ENCODE results near the gene CLASP2. TPM values are rescaled to one million over a fixed set of nuclear protein-coding genes. Genes with fewer than 3 reads are reported as not detected.

CLASP2 gene
- total RNA-seq, 2 donors from 2014 or later = 34.8 to 47.8 TPM

- WGBS, 2 donors = 55 to 56% methylated on average over 1 of the region's 1 CpG
- Histone ChIP-seq H3K36me3 (replicated peaks in 1 of 2; ENCODE audit: insufficient read depth in 1 of 2, low read depth in 2 of 2) (no peaks in the 10 kb centered on the region), H3K4me3 (no peak overlapping the region), H3K4me1 (peaks cover 9% of the 10 kb centered on the region), H3K27ac (no peak overlapping the region), H3K9me3 (no peaks in the 10 kb centered on the region), H3K27me3 (no peaks in the 10 kb centered on the region)
- intact Hi-C loops (cut with DNase I) = no loop called here
- DNase-seq (no peak), ATAC-seq (no peak)
- TF ChIP-seq, protein P1, sequence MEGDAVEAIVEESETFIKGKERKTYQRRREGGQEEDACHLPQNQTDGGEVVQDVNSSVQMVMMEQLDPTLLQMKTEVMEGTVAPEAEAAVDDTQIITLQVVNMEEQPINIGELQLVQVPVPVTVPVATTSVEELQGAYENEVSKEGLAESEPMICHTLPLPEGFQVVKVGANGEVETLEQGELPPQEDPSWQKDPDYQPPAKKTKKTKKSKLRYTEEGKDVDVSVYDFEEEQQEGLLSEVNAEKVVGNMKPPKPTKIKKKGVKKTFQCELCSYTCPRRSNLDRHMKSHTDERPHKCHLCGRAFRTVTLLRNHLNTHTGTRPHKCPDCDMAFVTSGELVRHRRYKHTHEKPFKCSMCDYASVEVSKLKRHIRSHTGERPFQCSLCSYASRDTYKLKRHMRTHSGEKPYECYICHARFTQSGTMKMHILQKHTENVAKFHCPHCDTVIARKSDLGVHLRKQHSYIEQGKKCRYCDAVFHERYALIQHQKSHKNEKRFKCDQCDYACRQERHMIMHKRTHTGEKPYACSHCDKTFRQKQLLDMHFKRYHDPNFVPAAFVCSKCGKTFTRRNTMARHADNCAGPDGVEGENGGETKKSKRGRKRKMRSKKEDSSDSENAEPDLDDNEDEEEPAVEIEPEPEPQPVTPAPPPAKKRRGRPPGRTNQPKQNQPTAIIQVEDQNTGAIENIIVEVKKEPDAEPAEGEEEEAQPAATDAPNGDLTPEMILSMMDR (IDR thresholded peaks at IDR 0.05) = no peak
- TF ChIP-seq POLR2A (IDR thresholded peaks at IDR 0.05) = no peak
Observed at GRCh38 chr3:33664195-33664594, 53.9 kb downstream of the CLASP2 start.

DNA sequence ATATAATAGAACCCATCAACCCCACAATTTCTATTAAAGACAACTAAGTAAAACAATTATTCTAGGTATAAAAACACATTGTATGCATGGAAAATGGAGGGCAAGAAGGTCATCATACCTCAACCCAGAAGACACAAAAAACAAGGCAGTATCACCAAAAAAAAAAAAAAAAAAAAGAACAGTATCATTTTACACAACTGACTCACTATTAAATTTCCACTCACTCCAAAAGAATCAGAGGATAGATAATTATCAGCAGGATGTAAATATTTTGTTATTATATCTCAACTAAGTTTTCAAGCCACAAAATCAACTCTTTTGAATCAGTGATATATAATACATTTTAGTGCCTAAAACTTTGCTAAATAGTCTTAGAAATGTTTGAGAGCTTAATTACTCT, 55.0 kb downstream of the CLASP2 start:
- ATAC-seq (no peak), DNase-seq (no peak)
- H3K36me3 ChIP-seq (replicated peaks in 1 of 2; ENCODE audit: insufficient read depth in 1 of 2, low read depth in 2 of 2) = no peaks in the 10 kb centered on the region
- H3K27ac ChIP-seq = no peak overlapping the region
- H3K4me1 ChIP-seq = peaks cover 17% of the 10 kb centered on the region
- H3K4me3 ChIP-seq = no peak overlapping the region
- no peaks in the 10 kb centered on the region for H3K27me3 ChIP-seq
- TF ChIP-seq POLR2A (IDR thresholded peaks at IDR 0.05) = no peak
- TF ChIP-seq, protein P1 (IDR thresholded peaks at IDR 0.05) = no peak
- no peaks in the 10 kb centered on the region for H3K9me3 ChIP-seq
- intact Hi-C loops (cut with DNase I) = no loop called here

GRCh38 chr3:33659856-33660434, 58.1 kb downstream of the CLASP2 start:
- H3K9me3 ChIP-seq = no peaks in the 10 kb centered on the region
- peak overlapping the region; percentile 20 to 78 (median 70) for H3K27ac ChIP-seq
- WGBS, 2 donors = 73 to 78% methylated on average over 5 of the region's 5 CpGs
- no peak for DNase-seq
- no peaks in the 10 kb centered on the region for H3K36me3 ChIP-seq (replicated peaks in 1 of 2; ENCODE audit: insufficient read depth in 1 of 2, low read depth in 2 of 2)
- H3K27me3 ChIP-seq = no peaks in the 10 kb centered on the region
- no peak for ATAC-seq
- peaks cover 22% of the 10 kb centered on the region for H3K4me1 ChIP-seq
- no peak for TF ChIP-seq POLR2A (IDR thresholded peaks at IDR 0.05)
- TF ChIP-seq, protein P1 (IDR thresholded peaks at IDR 0.05) = no peak
- no peak overlapping the region for H3K4me3 ChIP-seq
- intact Hi-C loops (cut with DNase I) = no loop called here

DNA sequence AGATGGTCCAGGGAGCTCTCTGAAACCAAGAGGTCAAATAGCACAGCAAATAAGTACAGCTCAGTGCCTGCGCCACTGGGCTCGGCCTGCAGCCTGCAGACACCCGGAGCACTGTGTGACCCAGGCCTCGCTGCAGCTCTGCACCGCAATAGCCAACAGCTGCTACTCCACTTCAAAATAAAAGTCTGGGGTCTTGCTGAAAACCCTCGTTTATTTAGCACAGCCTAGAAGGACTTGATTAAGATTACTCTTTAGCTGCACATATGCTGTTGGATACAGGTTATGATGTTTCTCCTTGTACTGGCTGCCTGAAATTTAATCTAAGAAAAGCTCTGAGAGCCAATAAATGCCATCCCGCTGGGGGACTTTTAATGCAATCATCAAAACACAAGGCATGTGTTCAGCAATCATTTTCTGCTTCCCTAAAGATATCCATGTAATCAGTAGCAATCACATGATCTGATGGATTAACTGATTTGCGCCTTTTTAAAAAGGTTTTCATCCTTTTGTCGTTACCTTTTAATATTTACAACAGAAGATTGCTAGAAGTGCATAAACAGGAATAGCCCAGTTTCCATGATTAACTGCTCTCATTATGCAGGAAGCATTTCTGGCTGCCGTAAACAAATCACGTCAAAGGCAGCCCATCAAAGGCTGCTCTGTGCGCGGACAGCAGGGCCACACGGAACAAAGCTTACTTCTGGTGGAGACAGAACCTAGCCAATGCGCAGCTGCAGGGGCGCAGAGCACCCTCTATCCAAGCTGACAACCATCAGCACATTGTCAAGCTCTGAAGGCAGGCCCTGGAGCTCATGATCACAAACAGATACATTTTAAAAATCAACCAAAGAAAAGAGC, 58.8 kb downstream of the CLASP2 start:
- intact Hi-C loops (cut with DNase I) = no loop called here
- ATAC-seq = peak; percentile 93
- peak overlapping the region; percentile 20 to 78 (median 70) for H3K27ac ChIP-seq
- H3K9me3 ChIP-seq = no peaks in the 10 kb centered on the region
- peak overlapping the region in 1 of 2 donors; percentile 0 for H3K4me3 ChIP-seq
- H3K4me1 ChIP-seq = peaks cover 22% of the 10 kb centered on the region
- no peaks in the 10 kb centered on the region for H3K36me3 ChIP-seq (replicated peaks in 1 of 2; ENCODE audit: insufficient read depth in 1 of 2, low read depth in 2 of 2)
- no peaks in the 10 kb centered on the region for H3K27me3 ChIP-seq
- peak; percentile 60 to 79 (median 68) for DNase-seq
- WGBS, 2 donors = 3 to 10% methylated on average over 16 of the region's 16 CpGs
- peak in 2 of 3 donors; percentile 28 to 35 for TF ChIP-seq POLR2A (IDR thresholded peaks at IDR 0.05)
- TF ChIP-seq, protein P1 (IDR thresholded peaks at IDR 0.05) = no peak

Measured in body of pancreas (tissue), 4 donors.